Measurements from ENCODE around the gene PLCXD1.

DNA sequence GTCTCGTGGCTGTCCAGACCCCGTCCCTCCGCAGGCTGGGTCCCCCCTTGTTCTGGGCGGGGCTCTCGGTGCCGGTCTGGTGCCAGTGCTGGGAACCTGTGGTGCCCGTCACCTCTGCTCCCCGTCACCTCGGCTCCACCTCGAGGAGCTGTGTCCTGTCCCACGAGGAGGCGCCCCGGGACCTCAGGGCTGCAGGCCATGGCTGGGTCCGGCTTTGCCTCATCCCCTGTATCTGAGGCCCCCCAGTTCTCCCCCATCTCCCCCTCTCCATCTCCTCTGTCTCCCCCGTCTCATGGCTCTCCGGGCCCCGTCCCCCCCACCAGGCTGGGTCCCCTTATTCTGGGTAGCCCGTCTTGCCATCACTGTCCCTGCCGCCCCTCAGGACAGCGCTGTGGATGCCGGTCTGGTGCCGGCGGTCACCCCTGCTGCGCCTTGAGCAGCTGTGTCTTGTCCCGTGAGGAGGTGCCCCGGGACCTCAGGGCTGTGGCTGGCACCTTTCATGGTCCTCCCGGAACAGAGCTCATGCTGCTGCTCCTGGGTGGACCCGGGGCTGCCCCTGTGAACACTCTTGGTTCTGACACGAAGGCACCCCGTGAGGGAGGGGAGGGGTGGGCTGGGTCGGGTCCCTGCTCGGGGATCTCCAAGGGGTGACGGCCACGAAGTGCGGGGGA is 50.8 kb downstream of the PLCXD1 start:
- TF ChIP-seq CTCF (IDR thresholded peaks at IDR 0.05; ENCODE audit: insufficient read depth, low read depth, low read length) (no peak), EZH2 (IDR thresholded peaks at IDR 0.05; ENCODE audit: insufficient read depth, low read length) (no peak)
